Measurements from ENCODE around the gene ME1. TPM values are rescaled to one million over a fixed set of nuclear protein-coding genes. Genes with fewer than 3 reads are reported as not detected.

The ME1 gene
- total and polyA plus RNA-seq, 2 of the 13 experiments (the other 11 are each of a cell fraction or from before 2014, with no cell fraction given) = not detected

DNA sequence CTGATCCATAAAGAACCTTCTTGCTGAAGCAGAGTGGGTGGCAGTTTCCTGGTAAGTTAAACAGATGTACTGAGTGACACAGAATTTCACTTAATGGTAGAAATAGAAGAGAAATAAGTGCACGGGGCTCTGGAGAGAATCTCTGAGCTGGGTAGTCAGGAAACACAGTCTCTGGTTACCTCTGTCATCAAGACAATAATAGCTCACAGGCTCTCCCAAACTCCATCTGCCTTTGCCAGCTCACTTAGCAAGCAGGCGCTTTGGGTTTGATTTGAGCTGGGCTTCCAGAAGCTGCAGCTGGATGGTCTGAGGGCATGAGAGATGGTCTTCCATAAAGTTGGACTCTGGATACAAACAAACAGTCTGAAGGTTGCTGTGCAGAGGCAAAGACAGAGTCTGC is 41.9 kb upstream of the ME1 start:
- Histone ChIP-seq H2AFZ (ENCODE audit: low read length) (no peak overlapping the region), H4K20me1 (ENCODE audit: insufficient read depth, low read length) (no peaks in the 10 kb centered on the region), H3K9me3 (ENCODE audit: low read length) (no peaks in the 10 kb centered on the region), H3K4me3 (replicated peaks in 1 of 3; ENCODE audit: insufficient read depth in 1 of 3, low read depth in 2 of 3, low read length in 3 of 3) (no peak overlapping the region), H3K4me1 (ENCODE audit: insufficient read depth, low read length) (no peaks in the 10 kb centered on the region), H3K79me2 (ENCODE audit: insufficient read depth, low read length) (no peaks in the 10 kb centered on the region), H3K27me3 (ENCODE audit: control insufficient read depth in 1 of 2, insufficient read depth in 2 of 2, low read length in 2 of 2) (no peaks in the 10 kb centered on the region), H3K9ac (ENCODE audit: insufficient read depth, low read depth, low read length) (no peak overlapping the region), H3K36me3 (replicated peaks in 1 of 2; ENCODE audit: control insufficient read depth in 1 of 2, insufficient read depth in 2 of 2, low read length in 2 of 2) (no peaks in the 10 kb centered on the region), H3K27ac (ENCODE audit: extremely low read length, insufficient read depth, low read length) (no peak overlapping the region), H3K4me2 (ENCODE audit: low read depth, low read length) (no peak overlapping the region)
- FAIRE-seq (no peak), DNase-seq (ENCODE audit: low spot score) (no peak), ATAC-seq (no peak)
- BruUV-seq (replicated peaks) = no TSS peak
- ChIA-PET CTCF (ENCODE audit: low intra/inter-chr PET ratio, low total read pairs) (no interaction called here), POLR2A (no interaction called here)
- in situ Hi-C loops (cut with HindIII; ENCODE audit: extremely low pct_ligation_motif_present, low pct_unique_long_range_greater_than_20kb) = no loop called here
- WGBS (ENCODE audit: low lambda C conversion rate) = 23% methylated on average over 2 of the region's 2 CpGs
- TF ChIP-seq, protein P1, sequence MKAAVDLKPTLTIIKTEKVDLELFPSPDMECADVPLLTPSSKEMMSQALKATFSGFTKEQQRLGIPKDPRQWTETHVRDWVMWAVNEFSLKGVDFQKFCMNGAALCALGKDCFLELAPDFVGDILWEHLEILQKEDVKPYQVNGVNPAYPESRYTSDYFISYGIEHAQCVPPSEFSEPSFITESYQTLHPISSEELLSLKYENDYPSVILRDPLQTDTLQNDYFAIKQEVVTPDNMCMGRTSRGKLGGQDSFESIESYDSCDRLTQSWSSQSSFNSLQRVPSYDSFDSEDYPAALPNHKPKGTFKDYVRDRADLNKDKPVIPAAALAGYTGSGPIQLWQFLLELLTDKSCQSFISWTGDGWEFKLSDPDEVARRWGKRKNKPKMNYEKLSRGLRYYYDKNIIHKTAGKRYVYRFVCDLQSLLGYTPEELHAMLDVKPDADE (CRISPR knock-in tag; IDR thresholded peaks at IDR 0.05) = no peak
- no peak for TF ChIP-seq MTA1 (CRISPR knock-in tag; IDR thresholded peaks at IDR 0.05; ENCODE audit: borderline replicate concordance)
- no peak for TF ChIP-seq ZNF138 (CRISPR knock-in tag; IDR thresholded peaks at IDR 0.05; ENCODE audit: low read depth)
- TF ChIP-seq, protein P2, sequence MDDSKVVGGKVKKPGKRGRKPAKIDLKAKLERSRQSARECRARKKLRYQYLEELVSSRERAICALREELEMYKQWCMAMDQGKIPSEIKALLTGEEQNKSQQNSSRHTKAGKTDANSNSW (CRISPR knock-in tag; IDR thresholded peaks at IDR 0.05; ENCODE audit: borderline replicate concordance) = no peak
- TF ChIP-seq GTF3A (CRISPR knock-in tag; conservative IDR thresholded peaks at IDR 0.05) = no peak
- no peak for TF ChIP-seq TOPORS (CRISPR knock-in tag; IDR thresholded peaks at IDR 0.05)
- no peak for TF ChIP-seq RFX3 (CRISPR knock-in tag; IDR thresholded peaks at IDR 0.05)
- no peak for TF ChIP-seq HHEX (CRISPR knock-in tag; IDR thresholded peaks at IDR 0.05)
- no peak for TF ChIP-seq ZNF839 (CRISPR knock-in tag; IDR thresholded peaks at IDR 0.05; ENCODE audit: borderline replicate concordance)
- TF ChIP-seq, protein P3, sequence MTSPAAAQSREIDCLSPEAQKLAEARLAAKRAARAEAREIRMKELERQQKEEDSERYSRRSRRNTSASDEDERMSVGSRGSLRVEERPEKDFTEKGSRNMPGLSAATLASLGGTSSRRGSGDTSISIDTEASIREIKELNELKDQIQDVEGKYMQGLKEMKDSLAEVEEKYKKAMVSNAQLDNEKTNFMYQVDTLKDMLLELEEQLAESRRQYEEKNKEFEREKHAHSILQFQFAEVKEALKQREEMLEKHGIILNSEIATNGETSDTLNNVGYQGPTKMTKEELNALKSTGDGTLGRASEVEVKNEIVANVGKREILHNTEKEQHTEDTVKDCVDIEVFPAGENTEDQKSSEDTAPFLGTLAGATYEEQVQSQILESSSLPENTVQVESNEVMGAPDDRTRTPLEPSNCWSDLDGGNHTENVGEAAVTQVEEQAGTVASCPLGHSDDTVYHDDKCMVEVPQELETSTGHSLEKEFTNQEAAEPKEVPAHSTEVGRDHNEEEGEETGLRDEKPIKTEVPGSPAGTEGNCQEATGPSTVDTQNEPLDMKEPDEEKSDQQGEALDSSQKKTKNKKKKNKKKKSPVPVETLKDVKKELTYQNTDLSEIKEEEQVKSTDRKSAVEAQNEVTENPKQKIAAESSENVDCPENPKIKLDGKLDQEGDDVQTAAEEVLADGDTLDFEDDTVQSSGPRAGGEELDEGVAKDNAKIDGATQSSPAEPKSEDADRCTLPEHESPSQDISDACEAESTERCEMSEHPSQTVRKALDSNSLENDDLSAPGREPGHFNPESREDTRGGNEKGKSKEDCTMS (CRISPR knock-in tag; conservative IDR thresholded peaks at IDR 0.05) = no peak
- intact Hi-C loops (cut with micrococcal nuclease; ENCODE audit: unreplicated experiment) = no loop called here
